H1 (cell line): Measurements from ENCODE around the gene UCHL1.

Experiments used
- CTCF ChIP-seq, 3 experiments: IDR thresholded peaks; 1 replicate in 2 of 3; 2 replicates in 1 of 3; pipeline versions ENCODE4 v1.5.1 to v1.6.1; 2011; ENCODE audit warnings: low read length in 3 of 3, mild to moderate bottlenecking in 3 of 3, inconsistent platforms in 2 of 3, low read depth in 1 of 3, moderate library complexity in 1 of 3; ENCODE audit not compliant: insufficient read depth in 1 of 3; ENCODE audit errors: control extremely low read depth in 1 of 3
- EGR1 ChIP-seq: IDR thresholded peaks from 2 replicates; pipeline ENCODE4 v1.6.1; 2011; ENCODE audit warnings: low read depth, low read length, borderline replicate concordance
- EP300 ChIP-seq, 2 experiments: IDR thresholded peaks; 1 replicate in 1 of 2; 2 replicates in 1 of 2; pipeline ENCODE4 v1.6.1; 2011 to 2012; ENCODE audit warnings: low read depth in 2 of 2, low read length in 2 of 2, mild to moderate bottlenecking in 2 of 2, borderline replicate concordance in 1 of 2, inconsistent platforms in 1 of 2, moderate library complexity in 1 of 2
- HDAC2 ChIP-seq, 2 experiments: fragments of 300-600 bp in 1 of 2; sonication (generic) in 1 of 2; IDR thresholded peaks; 2 replicates each; pipeline ENCODE4 v1.6.1; 2011 to 2012; ENCODE audit warnings: low read depth in 2 of 2, low read length in 2 of 2, mild to moderate bottlenecking in 2 of 2, moderate library complexity in 2 of 2, borderline replicate concordance in 1 of 2, inconsistent platforms in 1 of 2
- KDM5A ChIP-seq: fragments of 200-600 bp; IDR thresholded peaks from 2 replicates; pipeline ENCODE4 v1.7.1; 2012; ENCODE audit warnings: mild to moderate bottlenecking, low read length, inconsistent platforms, mixed read lengths
- POLR2A ChIP-seq, 2 experiments: IDR thresholded peaks; 1 replicate in 1 of 2; 2 replicates in 1 of 2; pipeline ENCODE4 v1.6.1; 2011; ENCODE audit warnings: low read depth in 2 of 2, low read length in 2 of 2, mild to moderate bottlenecking in 2 of 2; ENCODE audit errors: control extremely low read depth in 1 of 2
- POLR2AphosphoS5 ChIP-seq: IDR thresholded peaks from 2 replicates; pipeline ENCODE4 v1.6.1; 2011; ENCODE audit warnings: low read depth, low read length
- RBBP5 ChIP-seq: IDR thresholded peaks from 2 replicates; pipeline ENCODE4 v1.7.1; 2012; ENCODE audit warnings: low read depth, mild to moderate bottlenecking, inconsistent platforms, low read length, moderate library complexity, borderline replicate concordance
- RFX5 ChIP-seq: IDR thresholded peaks from 2 replicates; pipeline ENCODE4 v1.6.1; 2011; ENCODE audit warnings: low read depth, low read length, improper control_type of control experiment, borderline replicate concordance
- SP1 ChIP-seq: IDR thresholded peaks from 2 replicates; pipeline ENCODE4 v1.6.1; 2011; ENCODE audit warnings: low read depth, low read length
- SP4 ChIP-seq: IDR thresholded peaks from 2 replicates; pipeline ENCODE4 v1.6.1; 2012; ENCODE audit warnings: low read length, inconsistent platforms
- TAF1 ChIP-seq: IDR thresholded peaks from 2 replicates; pipeline ENCODE4 v1.6.1; 2011; ENCODE audit warnings: mild to moderate bottlenecking, low read depth, low read length
- YY1 ChIP-seq: IDR thresholded peaks from 2 replicates; pipeline ENCODE4 v1.6.1; 2011; ENCODE audit warnings: low read depth, mild to moderate bottlenecking, low read length
- ZNF274 ChIP-seq: IDR thresholded peaks from 2 replicates; pipeline ENCODE4 v1.7.0; 2012; ENCODE audit warnings: low read length, borderline replicate concordance; ENCODE audit errors: extremely low read depth

GRCh38 chr4:41256131-41256739, 493 bp upstream of the UCHL1 start:
- no peak for TF ChIP-seq CTCF (IDR thresholded peaks at IDR 0.05; ENCODE audit: control extremely low read depth in 1 of 3, insufficient read depth in 1 of 3, low read depth in 1 of 3, low read length in 3 of 3)
- no peak for TF ChIP-seq EP300 (IDR thresholded peaks at IDR 0.05; ENCODE audit: borderline replicate concordance in 1 of 2, low read depth in 2 of 2, low read length in 2 of 2)
- no peak for TF ChIP-seq POLR2A (IDR thresholded peaks at IDR 0.05; ENCODE audit: control extremely low read depth in 1 of 2, low read depth in 2 of 2, low read length in 2 of 2)
- no peak for TF ChIP-seq TAF1
- no peak for TF ChIP-seq SP4
- TF ChIP-seq KDM5A: no peak
- no peak for TF ChIP-seq POLR2AphosphoS5
- no peak for TF ChIP-seq ZNF274
- no peak for TF ChIP-seq SP1
- no peak for TF ChIP-seq RFX5
- TF ChIP-seq YY1: no peak
- TF ChIP-seq HDAC2 (IDR thresholded peaks at IDR 0.05; ENCODE audit: borderline replicate concordance in 1 of 2, low read depth in 2 of 2, low read length in 2 of 2): no peak
- TF ChIP-seq EGR1: no peak
- TF ChIP-seq RBBP5: no peak
